Mesenchymal stem cell (in vitro differentiated cells and primary cell): Measurements from ENCODE around the gene CDNF.

Experiments
- DNase-seq: peaks from one replicate; pipeline ENCODE4 v3.0.0-alpha.2; 2013
- H2AFZ ChIP-seq: one replicate; pipeline ENCODE4 v1.6.1; 2013; ENCODE audit warnings: low read depth, mild to moderate bottlenecking, control low read depth, inconsistent platforms, low read length, moderate library complexity
- H2AK5ac ChIP-seq: 2 replicates; pipeline ENCODE4 v1.6.1; 2013; ENCODE audit warnings: low read length, moderate library complexity, mild to moderate bottlenecking, inconsistent platforms; ENCODE audit not compliant: severe bottlenecking
- H2BK120ac ChIP-seq: one replicate; pipeline ENCODE4 v1.6.1; 2013; ENCODE audit warnings: low read depth, mild to moderate bottlenecking, inconsistent platforms, low read length, moderate library complexity
- H2BK12ac ChIP-seq, 2 experiments: one replicate each; pipeline ENCODE4 v1.6.1; 2013; ENCODE audit warnings: inconsistent platforms in 2 of 2, low read length in 2 of 2, mild to moderate bottlenecking in 2 of 2, moderate library complexity in 2 of 2, control low read depth in 1 of 2
- H2BK15ac ChIP-seq: one replicate; pipeline ENCODE4 v1.6.1; 2013; ENCODE audit warnings: mild to moderate bottlenecking, low read depth, inconsistent platforms; ENCODE audit not compliant: poor library complexity, severe bottlenecking
- H2BK5ac ChIP-seq: 2 replicates; pipeline ENCODE4 v1.6.1; 2013; ENCODE audit warnings: low read depth, mild to moderate bottlenecking, low read length, control low read depth, inconsistent platforms; ENCODE audit not compliant: poor library complexity, severe bottlenecking
- H3K14ac ChIP-seq, 2 experiments: one replicate each; pipeline ENCODE4 v1.6.1; 2013; ENCODE audit warnings: inconsistent platforms in 2 of 2, low read length in 2 of 2, control low read depth in 1 of 2, mild to moderate bottlenecking in 1 of 2, moderate library complexity in 1 of 2
- H3K18ac ChIP-seq, 2 experiments: one replicate each; pipeline ENCODE4 v1.6.1; 2013; ENCODE audit warnings: inconsistent platforms in 2 of 2, low read length in 2 of 2, control low read depth in 1 of 2, low read depth in 1 of 2, mild to moderate bottlenecking in 1 of 2
- H3K23ac ChIP-seq, 2 experiments: one replicate each; pipeline ENCODE4 v1.6.1; 2013; ENCODE audit warnings: inconsistent platforms in 2 of 2, low read length in 2 of 2, mild to moderate bottlenecking in 2 of 2, moderate library complexity in 2 of 2, control low read depth in 1 of 2
- H3K27ac ChIP-seq: 2 replicates; pipeline ENCODE4 v1.5.1; 2013; ENCODE audit warnings: mild to moderate bottlenecking, moderate library complexity, low read length, control low read depth, inconsistent platforms; ENCODE audit not compliant: poor library complexity, severe bottlenecking
- H3K27me3 ChIP-seq, 2 experiments: 2 replicates each; pipeline versions ENCODE4 v1.6.1 to v1.7.0; 2013; ENCODE audit warnings: low read length in 2 of 2, mild to moderate bottlenecking in 2 of 2, moderate library complexity in 2 of 2, control low read depth in 1 of 2, inconsistent platforms in 1 of 2; ENCODE audit not compliant: control insufficient read depth in 1 of 2, insufficient read depth in 1 of 2
- H3K36me3 ChIP-seq, 2 experiments: 2 replicates each; pipeline versions ENCODE4 v1.6.1 to v1.7.0; 2013; ENCODE audit warnings: low read length in 2 of 2, control low read depth in 1 of 2, inconsistent platforms in 1 of 2, low read depth in 1 of 2, mild to moderate bottlenecking in 1 of 2; ENCODE audit not compliant: insufficient read depth in 2 of 2, control insufficient read depth in 1 of 2
- H3K4ac ChIP-seq, 2 experiments: one replicate each; pipeline ENCODE4 v1.6.1; 2013; ENCODE audit warnings: inconsistent platforms in 2 of 2, low read length in 2 of 2, mild to moderate bottlenecking in 2 of 2, moderate library complexity in 2 of 2, control low read depth in 1 of 2, low read depth in 1 of 2
- H3K4me1 ChIP-seq: 2 replicates; pipeline ENCODE4 v1.6.1; 2013; ENCODE audit warnings: low read depth, low read length, control low read depth; ENCODE audit not compliant: control insufficient read depth, insufficient read depth
- H3K4me2 ChIP-seq: 2 replicates; pipeline ENCODE4 v1.6.1; 2013; ENCODE audit warnings: low read length, mild to moderate bottlenecking, inconsistent platforms; ENCODE audit not compliant: poor library complexity, severe bottlenecking
- H3K4me3 ChIP-seq, 2 experiments: 2 replicates each; pipeline versions ENCODE4 v1.5.1 to v1.7.0; 2013; ENCODE audit warnings: low read length in 2 of 2, mild to moderate bottlenecking in 2 of 2, control low read depth in 1 of 2, low read depth in 1 of 2; ENCODE audit not compliant: insufficient read depth in 1 of 2
- H3K79me1 ChIP-seq: replicated peaks from 2 replicates; pipeline ENCODE4 v1.6.1; 2013; ENCODE audit warnings: mild to moderate bottlenecking, control low read depth, low read length, inconsistent platforms; ENCODE audit not compliant: poor library complexity, severe bottlenecking
- H3K9ac ChIP-seq: 2 replicates; pipeline ENCODE4 v1.7.0; 2013; ENCODE audit warnings: mild to moderate bottlenecking, low read length, moderate library complexity
- H3K9me3 ChIP-seq: 2 replicates; pipeline ENCODE4 v1.7.0; 2013; ENCODE audit warnings: mild to moderate bottlenecking, low read length; ENCODE audit not compliant: control insufficient read depth
- H4K8ac ChIP-seq: one replicate; pipeline ENCODE4 v1.6.1; 2013; ENCODE audit warnings: inconsistent platforms, mild to moderate bottlenecking, low read length, moderate library complexity
- H4K91ac ChIP-seq: one replicate; pipeline ENCODE4 v1.6.1; 2013; ENCODE audit warnings: mild to moderate bottlenecking, low read length, inconsistent platforms
- WGBS: methylation state at CpG from one replicate; pipeline ENCODE4 v1.1.7; 2013; ENCODE audit warnings: mixed read lengths; 5-methylcytosine and 5-hydroxymethylcytosine counted together

Gene CDNF

GRCh38 chr10:14840178-14840577 is 2.3 kb upstream of the CDNF start:
- Histone ChIP-seq H3K9ac (peak overlapping the region; percentile 22), H3K9me3 (no peaks in the 10 kb centered on the region), H3K18ac (no peak overlapping the region), H3K14ac (no peak overlapping the region), H2BK12ac (no peak overlapping the region), H3K4me1 (no peaks in the 10 kb centered on the region), H3K79me1 (peaks cover 22% of the 10 kb centered on the region), H3K27me3 (no peaks in the 10 kb centered on the region), H2BK120ac (no peak overlapping the region), H3K27ac (no peak overlapping the region), H2BK15ac (no peak overlapping the region), H3K4ac (no peak overlapping the region), H3K36me3 (peaks cover 18 to 55% of the 10 kb centered on the region in 2 experiments), H4K91ac (no peak overlapping the region), H2BK5ac (no peak overlapping the region), H4K8ac (no peak overlapping the region), H2AFZ (no peak overlapping the region), H2AK5ac (no peak overlapping the region), H3K23ac (no peak overlapping the region), H3K4me2 (no peak overlapping the region), H3K4me3 (no peak overlapping the region)
- 93% methylated on average over 1 of the region's 2 CpGs for WGBS
- DNase-seq: no peak

- H4K8ac ChIP-seq: no peak overlapping the region
- no peak overlapping the region for H3K23ac ChIP-seq
- no peak overlapping the region for H3K4ac ChIP-seq
- peak overlapping the region; percentile 93 to 97 for H3K4me3 ChIP-seq
- no peaks in the 10 kb centered on the region for H3K9me3 ChIP-seq
- H2BK12ac ChIP-seq: no peak overlapping the region
- no peak overlapping the region for H2AK5ac ChIP-seq
- peaks cover 17 to 55% of the 10 kb centered on the region in 2 experiments for H3K36me3 ChIP-seq
- peak overlapping the region; percentile 82 for H3K4me2 ChIP-seq
- H4K91ac ChIP-seq: no peak overlapping the region
- DNase-seq: no peak
- H3K14ac ChIP-seq: no peak overlapping the region
- H2BK120ac ChIP-seq: no peak overlapping the region
- H3K9ac ChIP-seq: peak overlapping the region; percentile 96
- H3K79me1 ChIP-seq: peaks cover 22% of the 10 kb centered on the region
- no peak overlapping the region for H3K27ac ChIP-seq
- H2BK5ac ChIP-seq: no peak overlapping the region
- no peaks in the 10 kb centered on the region for H3K27me3 ChIP-seq
- H2AFZ ChIP-seq: no peak overlapping the region
- H3K18ac ChIP-seq: no peak overlapping the region
- WGBS: 21% methylated on average over 13 of the region's 14 CpGs
- H3K4me1 ChIP-seq: no peaks in the 10 kb centered on the region
- no peak overlapping the region for H2BK15ac ChIP-seq
Measured at GRCh38 chr10:14839305-14839695, 1.5 kb upstream of the CDNF start.

- Histone ChIP-seq H3K4me3 (peak overlapping the region; percentile 93 to 97), H3K9me3 (no peaks in the 10 kb centered on the region), H3K36me3 (peaks cover 17 to 54% of the 10 kb centered on the region in 2 experiments), H2BK5ac (no peak overlapping the region), H2AK5ac (no peak overlapping the region), H3K4me1 (no peaks in the 10 kb centered on the region), H2BK120ac (no peak overlapping the region), H3K27ac (peak overlapping the region; percentile 28), H3K4me2 (peak overlapping the region; percentile 82), H3K4ac (peak overlapping the region; percentile 72 to 89), H4K8ac (peak overlapping the region; percentile 99), H2AFZ (peak overlapping the region; percentile 69), H2BK15ac (peak overlapping the region; percentile 73), H3K27me3 (no peaks in the 10 kb centered on the region), H3K79me1 (peaks cover 19% of the 10 kb centered on the region), H4K91ac (peak overlapping the region; percentile 80), H3K14ac (peak overlapping the region in 1 of 2 experiments; percentile 64), H3K9ac (peak overlapping the region; percentile 96), H3K23ac (peak overlapping the region in 1 of 2 experiments; percentile 5), H3K18ac (peak overlapping the region; percentile 83 to 90), H2BK12ac (no peak overlapping the region)
- WGBS: 1% methylated on average over 58 of the region's 60 CpGs
- peak; percentile 66 for DNase-seq
Measured at GRCh38 chr10:14838582-14839304, 906 bp upstream of the CDNF start.

- no peaks in the 10 kb centered on the region for H3K27me3 ChIP-seq
- H3K18ac ChIP-seq: peak overlapping the region; percentile 73 to 99
- H3K4me2 ChIP-seq: peak overlapping the region; percentile 83
- peak overlapping the region; percentile 86 for H2BK15ac ChIP-seq
- no peak overlapping the region for H3K14ac ChIP-seq
- no peak overlapping the region for H2AFZ ChIP-seq
- H2BK12ac ChIP-seq: peak overlapping the region in 1 of 2 experiments; percentile 65
- H3K36me3 ChIP-seq: peaks cover 6 to 43% of the 10 kb centered on the region in 2 experiments
- WGBS: 27% methylated on average over 14 of the region's 14 CpGs
- H3K4ac ChIP-seq: peak overlapping the region; percentile 33 to 62
- H3K9me3 ChIP-seq: no peaks in the 10 kb centered on the region
- H4K8ac ChIP-seq: peak overlapping the region; percentile 97
- peak overlapping the region; percentile 62 for H3K27ac ChIP-seq
- peaks cover 7% of the 10 kb centered on the region for H3K79me1 ChIP-seq
- H2BK5ac ChIP-seq: peak overlapping the region; percentile 83
- H3K4me1 ChIP-seq: no peaks in the 10 kb centered on the region
- peak overlapping the region; percentile 96 for H3K9ac ChIP-seq
- H3K4me3 ChIP-seq: peak overlapping the region; percentile 86 to 93
- DNase-seq: no peak
- H3K23ac ChIP-seq: no peak overlapping the region
- H2BK120ac ChIP-seq: peak overlapping the region; percentile 58
- no peak overlapping the region for H2AK5ac ChIP-seq
- H4K91ac ChIP-seq: peak overlapping the region; percentile 96
Measured at GRCh38 chr10:14837003-14837756, 657 bp downstream of the CDNF start.
